NCI-H774 (cell line): ENCODE data around the gene POGZ.
A peak's percentile ranks its signal among the peaks of the same experiment; 100 is the strongest.
"Not testable (repeated sequence)": the region's sequence is repeated elsewhere in the genome, so short reads cannot be mapped to it uniquely, and the experiment has no call there.

ENCODE experiments used
- DNase-seq: peaks from one replicate; lab custom pipeline; 2025; lab: John Stamatoyannopoulos, UW

Gene POGZ

GRCh38 chr1:151476083-151476482 is 16.8 kb upstream of the POGZ start:
- no peak for DNase-seq

- DNase-seq: no peak
These were observed 15.9 kb upstream of the POGZ start for GRCh38 chr1:151475175-151475574.

GRCh38 chr1:151474745-151475144 is 15.5 kb upstream of the POGZ start:
- no peak for DNase-seq

DNA sequence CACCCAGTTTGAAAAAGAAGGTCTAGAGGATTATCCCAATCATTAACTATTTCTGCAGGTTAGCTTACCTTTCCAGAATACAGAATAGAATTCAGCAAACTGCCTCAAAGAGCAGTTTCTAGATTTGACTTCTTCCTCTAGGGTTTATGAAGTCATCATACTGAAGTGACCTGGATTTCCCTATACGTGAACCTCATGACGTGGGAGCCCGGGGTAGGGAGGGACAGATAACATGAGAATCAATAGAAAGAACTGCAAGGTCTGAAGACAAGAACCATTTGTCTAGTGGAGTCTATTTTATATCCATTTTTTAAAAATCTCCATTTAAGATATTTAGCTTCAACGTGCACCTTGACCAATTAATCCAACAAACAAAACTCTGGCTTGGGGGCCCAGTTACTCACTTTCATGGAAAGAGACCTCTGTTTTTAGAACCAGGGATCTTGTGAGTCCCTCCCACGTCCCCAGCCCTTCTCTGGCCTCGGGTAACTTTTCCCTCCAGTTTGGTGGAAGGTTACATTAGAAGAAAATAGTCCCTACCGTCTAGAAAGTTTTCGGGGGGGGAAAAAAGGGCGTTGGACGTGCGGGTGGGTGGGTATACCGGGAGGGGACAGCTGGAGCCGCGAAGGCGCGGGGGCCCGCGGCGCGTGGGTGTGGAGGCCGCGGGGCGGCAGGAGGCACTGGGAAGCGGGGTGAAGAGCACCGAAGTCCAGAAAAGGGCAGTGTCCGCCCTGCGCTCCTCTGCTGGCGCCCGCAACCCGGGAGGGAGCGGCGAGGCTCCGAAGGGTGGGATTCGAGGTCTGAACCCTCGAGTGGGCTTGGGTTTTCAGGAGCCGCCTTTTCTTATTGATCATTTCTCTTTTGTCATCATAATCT is 13.8 kb upstream of the POGZ start:
- peak; percentile 4 for DNase-seq

- no peak for DNase-seq
These were observed 5.7 kb upstream of the POGZ start for GRCh38 chr1:151465026-151465425.

DNA sequence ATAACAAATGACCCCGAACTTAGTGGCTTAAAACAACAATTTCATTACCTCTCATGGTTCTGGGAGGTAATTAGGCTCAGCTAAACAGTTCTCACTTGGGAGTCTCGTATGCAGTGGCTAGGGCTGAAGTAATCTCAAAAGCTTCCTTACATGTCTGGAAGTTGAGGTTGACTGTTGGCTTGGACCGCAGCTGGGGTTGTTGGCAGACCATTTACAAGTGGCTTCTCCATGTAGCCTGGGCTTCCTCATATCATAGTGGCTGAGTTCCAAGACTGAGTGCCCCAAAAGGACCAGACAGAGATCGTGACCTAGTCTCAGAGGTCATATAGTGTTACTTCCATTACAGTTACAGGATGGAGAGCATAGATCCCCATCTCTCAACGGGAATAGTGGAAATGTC is 2.4 kb upstream of the POGZ start:
- DNase-seq: no peak

GRCh38 chr1:151458802-151459330 is 428 bp downstream of the POGZ start:
- peak; percentile 64 for DNase-seq

- DNase-seq: peak; percentile 71
These were observed 1.1 kb downstream of the POGZ start for GRCh38 chr1:151457911-151458801.

DNA sequence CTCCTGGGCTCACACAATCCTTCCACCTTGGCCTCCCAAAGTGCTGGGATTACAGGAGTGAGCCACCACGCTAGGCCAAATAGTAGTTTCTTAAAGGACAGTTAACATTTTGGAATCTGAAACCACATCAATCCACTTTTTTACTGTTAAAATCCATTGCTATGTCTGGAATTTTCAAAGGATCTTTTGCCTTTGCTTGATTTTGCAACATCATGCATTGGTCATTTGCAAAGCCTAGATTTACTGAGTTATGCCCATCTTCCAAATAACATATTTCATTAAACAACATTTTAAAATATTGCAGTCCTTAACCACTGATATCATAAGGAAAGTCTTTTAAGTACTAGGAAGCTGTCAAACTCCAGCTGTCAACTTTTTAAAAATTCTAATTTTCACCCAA is 3.3 kb downstream of the POGZ start:
- no peak for DNase-seq

DNA sequence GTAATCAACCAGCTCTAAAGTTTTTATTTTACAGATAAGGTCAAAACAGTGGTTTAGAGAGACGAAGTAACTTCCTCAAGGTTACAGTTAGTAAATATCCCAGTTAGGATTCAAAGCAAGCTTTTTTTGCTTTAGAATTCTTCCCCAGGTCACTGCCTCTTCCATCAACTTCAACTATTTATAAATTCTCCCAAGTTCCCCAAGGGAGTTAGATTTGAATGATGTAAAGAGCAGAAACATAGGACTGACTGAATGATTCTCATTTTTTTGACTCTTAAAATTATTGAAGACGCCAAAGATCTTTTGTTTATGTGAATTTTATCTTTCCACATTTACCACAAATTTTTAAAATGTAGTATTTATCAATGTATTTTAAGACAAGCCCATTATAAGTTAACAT is 4.1 kb downstream of the POGZ start:
- no peak for DNase-seq

DNA sequence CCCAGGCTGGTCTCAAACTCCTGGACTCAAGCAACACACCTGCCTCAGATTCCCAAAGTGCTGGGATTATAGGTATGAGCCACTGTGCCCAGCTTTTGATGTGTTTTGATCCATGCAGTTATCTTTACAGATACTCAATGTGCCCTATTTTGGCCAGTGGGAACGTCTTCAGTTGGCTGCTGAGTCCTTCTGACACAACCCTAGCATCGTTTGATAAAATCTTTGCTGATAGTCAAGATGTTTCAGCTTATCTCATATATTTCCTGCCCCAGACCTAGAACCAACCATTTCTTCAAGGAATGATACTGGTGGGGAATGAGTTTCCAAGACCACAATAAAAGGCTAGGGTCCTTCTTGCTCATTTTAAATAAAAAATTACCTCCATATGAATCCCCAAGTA is 11.6 kb downstream of the POGZ start:
- DNase-seq: no peak

- no peak for DNase-seq
These were observed 14.5 kb downstream of the POGZ start for GRCh38 chr1:151444783-151445177.

- peak; percentile 64 for DNase-seq
These were observed 15.2 kb downstream of the POGZ start for GRCh38 chr1:151443846-151444782.

GRCh38 chr1:151437396-151437795 is 21.9 kb downstream of the POGZ start:
- DNase-seq: not testable (repeated sequence)

- no peak for DNase-seq
These were observed 22.3 kb downstream of the POGZ start for GRCh38 chr1:151436985-151437384.

- no peak for DNase-seq
These were observed 24.1 kb downstream of the POGZ start for GRCh38 chr1:151435174-151435573.

GRCh38 chr1:151433827-151434226 is 25.5 kb downstream of the POGZ start:
- DNase-seq: not testable (repeated sequence)

GRCh38 chr1:151428068-151428467 is 31.2 kb downstream of the POGZ start:
- no peak for DNase-seq

DNA sequence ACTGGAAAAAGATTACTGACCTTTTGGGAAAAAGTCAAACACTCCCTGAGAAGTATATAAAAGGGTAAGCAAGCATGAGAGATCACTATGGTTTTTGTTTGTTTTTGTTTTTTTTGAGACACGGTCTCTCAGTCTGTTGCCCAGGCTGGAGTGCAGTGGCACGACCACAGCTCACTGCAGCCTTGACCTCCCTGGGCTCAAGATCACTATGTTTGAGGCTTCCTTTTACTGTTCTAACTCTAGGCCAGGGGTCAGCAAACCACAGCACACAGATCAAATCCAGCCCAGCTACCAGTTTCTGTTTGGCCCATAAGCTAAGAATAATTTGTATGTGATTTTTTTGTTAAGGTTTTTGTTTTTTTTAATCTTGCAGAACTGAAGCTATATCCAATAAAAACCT is 34.2 kb downstream of the POGZ start:
- no peak for DNase-seq

DNA sequence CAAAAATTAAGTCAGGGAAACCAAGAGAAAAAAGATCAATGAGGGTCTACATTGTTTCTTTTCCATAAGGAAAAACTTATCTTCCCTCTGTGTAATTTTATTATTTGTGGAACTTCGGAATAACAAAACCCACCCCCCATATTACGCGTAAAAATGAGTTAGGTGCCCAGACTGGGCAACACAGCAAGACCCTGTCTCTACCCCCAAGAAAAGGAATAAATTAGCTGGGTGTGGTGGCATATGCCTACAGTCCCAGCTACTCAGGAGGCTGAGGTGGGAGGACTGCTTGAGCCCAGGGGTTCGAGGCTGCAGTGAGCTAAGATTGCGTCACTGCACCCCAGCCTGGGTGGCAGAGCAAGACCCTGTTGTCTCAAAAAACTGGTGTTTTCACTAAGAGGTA is 39.5 kb downstream of the POGZ start:
- no peak for DNase-seq

GRCh38 chr1:151418081-151418480 is 41.2 kb downstream of the POGZ start:
- no peak for DNase-seq

DNA sequence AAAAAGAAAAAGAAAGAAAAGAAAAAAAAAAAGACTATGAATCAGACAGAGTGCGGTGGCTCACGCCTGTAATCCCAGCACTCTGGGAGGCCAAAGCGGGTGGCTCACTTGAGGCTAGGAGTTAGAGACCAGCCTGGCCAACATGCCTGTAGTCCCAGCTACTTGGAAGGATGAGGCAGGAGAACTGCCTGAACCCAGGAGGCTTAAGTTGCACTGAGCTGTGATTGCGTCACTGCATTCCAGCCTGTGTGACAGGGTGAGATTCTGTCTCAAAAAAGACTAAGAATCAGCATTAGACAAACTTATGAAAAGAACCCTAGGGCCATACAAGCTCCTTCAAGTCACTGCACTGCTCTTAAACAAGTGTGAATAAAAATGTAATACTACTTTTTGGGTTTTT is 43.1 kb downstream of the POGZ start:
- no peak for DNase-seq
